Trophoblast cell (in vitro differentiated cells and primary cell): ENCODE measurements around the gene RSBN1.

ENCODE experiments used
- DNase-seq, 2 donors: peaks; one replicate each; pipeline ENCODE4 v3.0.0-alpha.2; 2016
- H2AFZ ChIP-seq: 2 replicates; pipeline ENCODE4 v1.6.1; 2013; ENCODE audit warnings: low read length, moderate library complexity, mild to moderate bottlenecking; ENCODE audit not compliant: insufficient read depth, poor library complexity
- H2AK5ac ChIP-seq: 2 replicates; pipeline ENCODE4 v1.6.1; 2013; ENCODE audit warnings: mild to moderate bottlenecking, low read length
- H2BK120ac ChIP-seq: 2 replicates; pipeline ENCODE4 v1.6.1; 2013; ENCODE audit warnings: low read length, mild to moderate bottlenecking, moderate library complexity; ENCODE audit not compliant: insufficient read depth, poor library complexity
- H2BK12ac ChIP-seq: 2 replicates; pipeline ENCODE4 v1.6.1; 2013; ENCODE audit warnings: mild to moderate bottlenecking, low read length, moderate library complexity
- H2BK5ac ChIP-seq: 2 replicates; pipeline ENCODE4 v1.6.1; 2013; ENCODE audit warnings: low read length, low read depth, moderate library complexity, mild to moderate bottlenecking; ENCODE audit not compliant: poor library complexity
- H3K14ac ChIP-seq: 2 replicates; pipeline ENCODE4 v1.6.1; 2013; ENCODE audit warnings: mild to moderate bottlenecking, low read length
- H3K18ac ChIP-seq: 2 replicates; pipeline ENCODE4 v1.6.1; 2013; ENCODE audit warnings: mild to moderate bottlenecking, low read length
- H3K23ac ChIP-seq: 2 replicates; pipeline ENCODE4 v1.6.1; 2013; ENCODE audit warnings: low read length
- H3K27ac ChIP-seq: 2 replicates; pipeline ENCODE4 v1.5.1; 2013; ENCODE audit warnings: low read depth, mild to moderate bottlenecking, inconsistent platforms, low read length, moderate library complexity
- H3K27me3 ChIP-seq: 2 replicates; pipeline ENCODE4 v1.6.1; 2013; ENCODE audit warnings: inconsistent platforms, mild to moderate bottlenecking, low read length, moderate library complexity; ENCODE audit not compliant: insufficient read depth
- H3K36me3 ChIP-seq, 2 experiments: 1 replicate in 1 of 2; 2 replicates in 1 of 2; pipeline ENCODE4 v1.6.1; 2013; ENCODE audit warnings: low read length in 2 of 2, mild to moderate bottlenecking in 2 of 2, moderate library complexity in 1 of 2; ENCODE audit not compliant: insufficient read depth in 2 of 2, control insufficient read depth in 1 of 2
- H3K4ac ChIP-seq: 2 replicates; pipeline ENCODE4 v1.6.1; 2013; ENCODE audit warnings: low read depth, mild to moderate bottlenecking, low read length, moderate library complexity
- H3K4me1 ChIP-seq, 2 experiments: 1 replicate in 1 of 2; 2 replicates in 1 of 2; pipeline ENCODE4 v1.6.1; 2013; ENCODE audit warnings: low read length in 2 of 2, mild to moderate bottlenecking in 2 of 2, moderate library complexity in 1 of 2; ENCODE audit not compliant: insufficient read depth in 2 of 2, control insufficient read depth in 1 of 2
- H3K4me2 ChIP-seq: 2 replicates; pipeline ENCODE4 v1.6.1; 2013; ENCODE audit warnings: inconsistent platforms, mild to moderate bottlenecking, low read length, moderate library complexity
- H3K4me3 ChIP-seq: 2 replicates; pipeline ENCODE4 v1.5.1; 2013; ENCODE audit warnings: mild to moderate bottlenecking, low read depth, low read length, inconsistent platforms
- H3K79me1 ChIP-seq: one replicate; pipeline ENCODE4 v1.6.1; 2013; ENCODE audit warnings: low read length
- H3K79me2 ChIP-seq: 2 replicates; pipeline ENCODE4 v1.6.1; 2013; ENCODE audit warnings: low read length, mild to moderate bottlenecking; ENCODE audit not compliant: control insufficient read depth, insufficient read depth, poor library complexity
- H3K9ac ChIP-seq: 2 replicates; pipeline ENCODE4 v1.6.1; 2013; ENCODE audit warnings: mild to moderate bottlenecking, low read length
- H3K9me3 ChIP-seq: 2 replicates; pipeline ENCODE4 v1.6.1; 2013; ENCODE audit warnings: low read depth, mild to moderate bottlenecking, control low read depth, inconsistent platforms, low read length; ENCODE audit not compliant: insufficient read depth
- H4K12ac ChIP-seq: 2 replicates; pipeline ENCODE4 v1.6.1; 2013; ENCODE audit warnings: low read depth, mild to moderate bottlenecking, low read length, moderate library complexity
- H4K8ac ChIP-seq: 2 replicates; pipeline ENCODE4 v1.6.1; 2013; ENCODE audit warnings: low read depth, mild to moderate bottlenecking, low read length, moderate library complexity
- H4K91ac ChIP-seq: one replicate; pipeline ENCODE4 v1.6.1; 2013; ENCODE audit warnings: low read depth, mild to moderate bottlenecking, low read length, moderate library complexity
- WGBS: extraction: QIAGEN DNeasy Blood & Tissue Kit; methylation state at CpG from one replicate; pipeline ENCODE4 v1.1.7; 2013; ENCODE audit warnings: missing lambda C conversion rate; ENCODE audit not compliant: insufficient read length, insufficient coverage; ENCODE audit errors: extremely low coverage; 5-methylcytosine and 5-hydroxymethylcytosine counted together

The RSBN1 gene

DNA sequence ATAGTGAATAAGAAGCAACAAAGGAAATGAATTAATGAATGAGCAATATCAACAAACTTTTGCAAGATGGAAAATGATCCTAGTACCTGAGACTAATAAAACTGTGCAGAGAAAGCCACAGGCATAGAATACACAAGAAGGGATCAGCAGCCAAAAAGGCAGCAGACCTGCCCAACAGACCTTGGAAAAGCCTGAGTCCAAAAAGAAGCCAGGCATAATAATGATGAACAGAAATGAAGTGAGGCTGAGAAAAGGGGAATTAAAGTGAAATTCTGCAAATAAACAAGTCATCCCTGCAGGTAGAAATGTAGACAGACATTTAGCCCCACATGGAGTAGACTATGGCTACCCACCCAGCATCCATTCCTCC is 42.7 kb downstream of the RSBN1 start:
- H4K8ac ChIP-seq: no peak overlapping the region
- H3K27me3 ChIP-seq: no peaks in the 10 kb centered on the region
- no peaks in the 10 kb centered on the region for H3K9me3 ChIP-seq
- no peak overlapping the region for H3K27ac ChIP-seq
- H2BK120ac ChIP-seq: no peak overlapping the region
- H2BK12ac ChIP-seq: no peak overlapping the region
- H3K18ac ChIP-seq: no peak overlapping the region
- H3K4me1 ChIP-seq: no peaks in the 10 kb centered on the region
- no peaks in the 10 kb centered on the region for H3K79me1 ChIP-seq
- no peak overlapping the region for H4K12ac ChIP-seq
- H3K4ac ChIP-seq: no peak overlapping the region
- no peak overlapping the region for H3K14ac ChIP-seq
- H4K91ac ChIP-seq: no peak overlapping the region
- no peak overlapping the region for H2AFZ ChIP-seq
- H2AK5ac ChIP-seq: no peak overlapping the region
- no peaks in the 10 kb centered on the region for H3K79me2 ChIP-seq
- DNase-seq: no peak
- no peak overlapping the region for H3K9ac ChIP-seq
- H3K36me3 ChIP-seq: peaks cover 3 to 6% of the 10 kb centered on the region in 2 experiments
- no peak overlapping the region for H2BK5ac ChIP-seq
- no peak overlapping the region for H3K4me3 ChIP-seq
- H3K23ac ChIP-seq: no peak overlapping the region
- H3K4me2 ChIP-seq: no peak overlapping the region

DNA sequence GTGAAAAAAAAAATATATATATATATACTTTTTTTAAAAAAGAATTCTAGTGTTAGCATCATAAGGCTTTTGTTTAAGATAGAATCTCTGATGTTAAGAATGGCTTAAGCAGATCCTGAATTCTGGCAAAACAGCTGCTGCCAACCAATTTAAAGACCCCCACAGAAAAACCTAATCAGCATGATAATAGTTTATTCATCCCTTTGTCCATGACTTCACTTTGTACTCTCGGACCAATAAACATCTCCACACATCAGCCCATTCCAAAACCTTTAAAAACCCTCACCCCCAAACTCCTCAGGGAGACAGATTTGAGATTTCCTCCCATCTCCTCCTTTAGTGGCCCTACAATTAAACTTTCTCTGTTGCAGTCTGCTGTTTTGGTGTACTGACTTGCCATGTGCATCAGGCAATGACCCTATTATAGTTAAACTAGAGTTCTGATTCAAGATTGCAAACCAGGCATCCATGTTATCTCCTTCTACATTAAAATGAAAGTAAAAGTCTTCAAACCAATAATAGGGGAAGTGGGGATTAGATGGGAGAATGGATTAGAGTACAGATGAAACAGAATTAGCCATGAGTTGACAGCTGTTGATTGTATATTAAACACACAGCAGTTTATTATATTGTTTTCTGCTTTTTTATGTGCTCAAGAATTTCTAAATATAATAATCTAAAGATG is 43.2 kb downstream of the RSBN1 start:
- Histone ChIP-seq H3K27ac (no peak overlapping the region), H3K79me2 (no peaks in the 10 kb centered on the region), H3K79me1 (no peaks in the 10 kb centered on the region), H3K9ac (no peak overlapping the region), H4K8ac (no peak overlapping the region), H4K91ac (no peak overlapping the region), H2BK5ac (no peak overlapping the region), H3K14ac (no peak overlapping the region), H2AK5ac (no peak overlapping the region), H3K4ac (no peak overlapping the region), H3K36me3 (peaks cover 2 to 6% of the 10 kb centered on the region in 2 experiments), H3K4me2 (no peak overlapping the region), H3K23ac (no peak overlapping the region), H3K18ac (no peak overlapping the region), H3K4me1 (no peaks in the 10 kb centered on the region), H2AFZ (no peak overlapping the region), H3K27me3 (no peaks in the 10 kb centered on the region), H2BK12ac (no peak overlapping the region), H2BK120ac (no peak overlapping the region), H3K9me3 (no peaks in the 10 kb centered on the region), H4K12ac (no peak overlapping the region), H3K4me3 (no peak overlapping the region)
- WGBS: 100% methylated on average over 1 of the region's 1 CpG
- DNase-seq: no peak

DNA sequence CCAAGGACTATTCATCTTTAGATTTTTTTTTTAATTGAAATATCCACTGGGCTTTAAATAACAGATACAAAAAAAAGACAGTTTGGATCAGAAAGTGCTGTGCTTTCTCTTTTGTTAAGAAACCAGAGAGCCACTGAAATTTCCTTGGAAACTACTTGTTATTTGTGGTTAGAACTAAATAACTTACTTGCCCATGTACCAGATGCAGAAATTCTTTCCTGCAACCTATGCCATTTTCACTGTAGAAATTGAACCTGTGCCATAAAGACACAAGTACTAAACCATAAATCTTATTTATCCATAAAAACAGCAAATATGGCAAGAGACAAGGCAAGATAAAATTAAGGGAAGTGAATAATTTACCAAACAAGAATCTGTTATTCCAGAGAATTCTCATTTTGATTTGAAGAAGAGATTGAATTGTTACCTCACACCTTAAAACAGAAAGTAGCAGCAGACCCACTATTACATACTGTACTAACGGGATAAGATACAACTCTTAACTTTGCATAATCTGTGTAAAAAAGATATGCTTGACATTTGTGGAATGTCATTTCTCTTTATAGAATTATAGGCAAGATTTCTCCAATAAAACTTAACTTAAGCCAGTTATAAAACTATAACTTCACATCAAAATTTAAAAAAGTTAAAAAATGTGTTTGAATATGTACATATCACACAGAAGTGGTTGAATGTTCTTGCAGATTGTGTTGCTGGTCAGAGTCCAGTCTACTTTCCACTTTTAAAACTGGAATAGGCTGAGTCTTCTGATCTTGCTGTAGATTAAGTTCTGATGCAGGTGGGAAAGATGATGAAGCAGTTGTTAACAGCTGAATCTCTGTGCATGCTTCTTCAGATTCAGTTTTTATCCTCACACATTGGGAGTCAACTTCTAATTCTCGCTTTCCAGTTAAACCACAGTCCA is 46.7 kb downstream of the RSBN1 start:
- Histone ChIP-seq H2BK12ac (no peak overlapping the region), H2BK5ac (no peak overlapping the region), H3K9me3 (no peaks in the 10 kb centered on the region), H2AK5ac (no peak overlapping the region), H3K36me3 (peaks cover 2 to 6% of the 10 kb centered on the region in 2 experiments), H3K27me3 (no peaks in the 10 kb centered on the region), H3K4me1 (no peaks in the 10 kb centered on the region), H3K4ac (no peak overlapping the region), H4K8ac (no peak overlapping the region), H3K79me1 (no peaks in the 10 kb centered on the region), H2AFZ (no peak overlapping the region), H4K12ac (no peak overlapping the region), H3K79me2 (no peaks in the 10 kb centered on the region), H4K91ac (no peak overlapping the region), H3K27ac (no peak overlapping the region), H3K14ac (no peak overlapping the region), H3K4me2 (no peak overlapping the region), H2BK120ac (no peak overlapping the region), H3K9ac (no peak overlapping the region), H3K23ac (no peak overlapping the region), H3K4me3 (no peak overlapping the region), H3K18ac (no peak overlapping the region)
- WGBS: no CpG with 5 or more reads among the region's 2 CpGs
- peak in 1 of 2 donors; percentile 10 for DNase-seq

DNA sequence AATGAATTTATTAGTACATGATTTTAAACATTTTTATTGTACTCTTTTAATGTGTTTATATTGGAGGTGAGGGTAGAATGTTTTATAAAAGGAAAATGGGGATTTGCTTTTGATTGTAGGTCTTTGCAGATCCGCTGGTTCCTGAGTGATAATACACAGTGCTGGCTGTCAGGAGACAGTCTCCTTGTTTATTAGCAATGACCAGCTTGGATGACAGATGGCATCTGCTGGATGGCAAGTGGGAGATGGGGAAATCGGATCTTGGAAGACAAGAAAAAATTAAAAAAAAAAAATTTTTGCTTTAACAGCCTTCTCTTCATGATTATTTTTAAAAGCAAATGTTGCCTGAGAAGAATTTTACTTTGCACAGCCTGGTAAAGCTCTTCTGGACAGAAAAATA is 48.6 kb downstream of the RSBN1 start:
- no peak overlapping the region for H4K12ac ChIP-seq
- no peak overlapping the region for H3K4me3 ChIP-seq
- no peak overlapping the region for H3K14ac ChIP-seq
- no peak overlapping the region for H3K9ac ChIP-seq
- no peak overlapping the region for H4K91ac ChIP-seq
- H2BK12ac ChIP-seq: no peak overlapping the region
- no peak overlapping the region for H4K8ac ChIP-seq
- no CpG with 5 or more reads among the region's 2 CpGs for WGBS
- no peaks in the 10 kb centered on the region for H3K9me3 ChIP-seq
- peaks cover 2 to 6% of the 10 kb centered on the region in 2 experiments for H3K36me3 ChIP-seq
- no peak overlapping the region for H2AK5ac ChIP-seq
- no peak for DNase-seq
- H3K4me2 ChIP-seq: no peak overlapping the region
- H3K4ac ChIP-seq: no peak overlapping the region
- H2BK120ac ChIP-seq: no peak overlapping the region
- H3K79me1 ChIP-seq: peaks cover 15% of the 10 kb centered on the region
- no peak overlapping the region for H2BK5ac ChIP-seq
- no peaks in the 10 kb centered on the region for H3K27me3 ChIP-seq
- no peak overlapping the region for H3K23ac ChIP-seq
- H3K79me2 ChIP-seq: peaks cover 8% of the 10 kb centered on the region
- H2AFZ ChIP-seq: no peak overlapping the region
- H3K27ac ChIP-seq: no peak overlapping the region
- no peak overlapping the region for H3K18ac ChIP-seq
- peaks cover 0 to 2% of the 10 kb centered on the region in 2 experiments for H3K4me1 ChIP-seq
